ENCODE measurements around the gene ZP2. TPM values are rescaled to one million over a fixed set of nuclear protein-coding genes. Genes with fewer than 3 reads are reported as not detected.

Gene ZP2
- total RNA-seq, 1 donor from 2014 or later, result 2.1 TPM

Other genes starting within 250 kb of the ZP2 start
- gene DNAH3, start 60.7 kb downstream of the ZP2 start, total RNA-seq, result 1.7 TPM
- 205 TPM for gene LDAF1, start 52.9 kb downstream of the ZP2 start, total RNA-seq
- not detected for gene ANKS4B, start 22.1 kb upstream of the ZP2 start, total RNA-seq
- 4.2 TPM for gene CRYM, start 66.7 kb upstream of the ZP2 start, total RNA-seq

Data from tongue (tissue), 1 donor.